ENCODE data around the gene RAB10.

DNA sequence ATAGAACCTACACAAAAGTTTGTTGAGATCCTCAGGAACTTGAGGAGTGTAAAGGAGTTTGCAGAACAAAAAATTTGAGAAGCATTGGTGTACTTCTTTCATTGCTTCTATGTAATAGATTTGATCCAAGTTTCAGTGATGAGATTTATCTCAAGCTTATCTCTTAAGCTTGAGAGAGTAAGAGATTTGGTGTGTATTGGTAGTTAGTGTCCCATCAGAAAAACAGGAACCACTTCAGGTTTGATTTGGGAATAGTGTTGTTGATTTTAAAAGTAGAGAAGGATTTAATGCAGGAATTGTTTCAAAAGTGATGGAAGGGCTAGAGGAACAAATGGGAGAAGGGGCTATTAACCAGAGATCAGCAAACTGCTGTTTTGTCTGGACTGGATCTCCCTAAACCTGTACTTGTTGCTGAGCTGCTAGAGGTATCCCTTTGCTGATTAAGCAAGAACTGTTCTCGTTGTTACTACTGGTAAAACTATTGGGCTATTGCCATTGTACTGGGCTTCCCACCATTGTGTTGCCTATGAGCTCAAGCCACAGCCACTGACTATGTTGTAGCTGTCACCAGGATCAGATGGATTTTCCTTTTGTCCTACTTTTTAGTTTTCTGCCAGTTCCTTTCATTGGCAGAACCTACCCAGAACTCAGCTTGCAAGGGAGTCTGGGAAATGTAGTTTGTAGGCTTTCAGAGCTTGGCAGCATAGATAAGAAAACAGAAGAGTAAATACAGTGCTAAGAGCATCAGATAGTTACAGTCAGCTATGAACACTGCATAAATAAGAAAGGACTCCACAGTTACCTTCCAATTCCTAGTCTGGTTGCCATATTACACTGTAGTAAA is 39.3 kb downstream of the RAB10 start:
- TF ChIP-seq, protein P1, sequence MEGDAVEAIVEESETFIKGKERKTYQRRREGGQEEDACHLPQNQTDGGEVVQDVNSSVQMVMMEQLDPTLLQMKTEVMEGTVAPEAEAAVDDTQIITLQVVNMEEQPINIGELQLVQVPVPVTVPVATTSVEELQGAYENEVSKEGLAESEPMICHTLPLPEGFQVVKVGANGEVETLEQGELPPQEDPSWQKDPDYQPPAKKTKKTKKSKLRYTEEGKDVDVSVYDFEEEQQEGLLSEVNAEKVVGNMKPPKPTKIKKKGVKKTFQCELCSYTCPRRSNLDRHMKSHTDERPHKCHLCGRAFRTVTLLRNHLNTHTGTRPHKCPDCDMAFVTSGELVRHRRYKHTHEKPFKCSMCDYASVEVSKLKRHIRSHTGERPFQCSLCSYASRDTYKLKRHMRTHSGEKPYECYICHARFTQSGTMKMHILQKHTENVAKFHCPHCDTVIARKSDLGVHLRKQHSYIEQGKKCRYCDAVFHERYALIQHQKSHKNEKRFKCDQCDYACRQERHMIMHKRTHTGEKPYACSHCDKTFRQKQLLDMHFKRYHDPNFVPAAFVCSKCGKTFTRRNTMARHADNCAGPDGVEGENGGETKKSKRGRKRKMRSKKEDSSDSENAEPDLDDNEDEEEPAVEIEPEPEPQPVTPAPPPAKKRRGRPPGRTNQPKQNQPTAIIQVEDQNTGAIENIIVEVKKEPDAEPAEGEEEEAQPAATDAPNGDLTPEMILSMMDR (conservative IDR thresholded peaks at IDR 0.05; ENCODE audit: low read depth, low read length): no peak
- TF ChIP-seq EZH2 (IDR thresholded peaks at IDR 0.05; ENCODE audit: borderline replicate concordance, low read depth, low read length, poor library complexity, severe bottlenecking): no peak
